HG02763 (cell line): ENCODE measurements around the gene KCNC2.
A peak's percentile ranks its signal among the peaks of the same experiment; 100 is the strongest.
"Not testable (repeated sequence)": the region's sequence is repeated elsewhere in the genome, so short reads cannot be mapped to it uniquely, and the experiment has no call there.

ENCODE experiments used
- ATAC-seq: cut with Tn5 transposase; IDR thresholded peaks from one replicate; pipeline ENCODE4 v1.9.1; 2021; ENCODE audit warnings: mild to moderate bottlenecking, moderate library complexity; ENCODE audit not compliant: unreplicated experiment

The KCNC2 gene

DNA sequence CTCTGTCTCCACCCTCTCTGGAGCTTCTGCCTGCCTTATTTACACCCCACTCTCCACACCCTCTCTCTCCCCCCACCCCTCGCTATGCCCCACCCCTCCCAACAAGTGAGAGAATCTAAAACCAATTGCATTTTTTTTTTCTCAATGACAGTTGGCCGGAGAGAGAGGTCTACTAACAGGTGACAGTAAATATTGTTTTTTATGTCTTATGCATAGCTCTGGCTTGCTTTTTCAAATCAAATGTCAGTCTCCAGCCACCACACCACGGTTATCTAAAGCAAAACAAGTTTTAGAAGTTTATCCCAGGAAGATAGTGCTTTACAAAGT, at the start of gene KCNC2:
Gene KCNC2 (minus strand): TSS at position 28 of the 327 bp plus-strand sequence.
- ATAC-seq: no peak

DNA sequence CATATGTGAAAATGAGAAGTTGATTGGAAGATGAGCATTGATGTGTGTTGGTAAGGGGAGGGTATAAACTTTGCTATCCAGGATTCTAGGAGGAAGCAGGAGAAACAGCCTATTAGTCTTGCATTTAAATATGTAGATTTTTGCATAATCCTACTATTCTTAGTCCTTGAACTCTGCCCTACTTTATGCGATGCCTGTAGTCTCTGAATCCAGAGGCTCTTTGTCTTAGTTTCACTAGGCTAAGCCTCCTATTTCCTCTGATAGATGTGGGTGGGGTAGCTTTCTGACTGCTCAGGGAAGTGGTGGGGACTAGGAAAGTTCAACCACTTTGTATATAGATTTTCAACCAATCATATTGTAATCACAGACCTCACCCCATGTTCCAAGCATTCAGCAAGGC, 49.5 kb upstream of the KCNC2 start:
- ATAC-seq: no peak

DNA sequence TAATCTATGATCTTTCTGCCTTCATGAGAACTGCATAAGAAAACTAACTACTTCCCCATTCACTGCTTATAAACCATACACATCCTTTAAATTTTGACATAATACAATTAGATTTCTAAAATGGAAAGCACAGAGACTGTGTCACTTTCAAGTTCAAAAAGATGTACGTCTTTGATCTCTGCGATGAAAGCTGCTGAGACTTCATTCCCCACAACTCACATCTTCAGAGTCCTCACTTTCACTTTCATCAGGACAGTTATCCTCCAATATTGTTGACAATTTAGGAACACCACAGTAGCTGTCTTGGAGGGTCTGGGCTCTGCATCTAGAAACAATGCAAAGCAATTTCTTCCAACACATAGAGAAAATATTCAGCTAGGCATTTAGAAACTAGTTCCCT, 47.9 kb upstream of the KCNC2 start:
- no peak for ATAC-seq

DNA sequence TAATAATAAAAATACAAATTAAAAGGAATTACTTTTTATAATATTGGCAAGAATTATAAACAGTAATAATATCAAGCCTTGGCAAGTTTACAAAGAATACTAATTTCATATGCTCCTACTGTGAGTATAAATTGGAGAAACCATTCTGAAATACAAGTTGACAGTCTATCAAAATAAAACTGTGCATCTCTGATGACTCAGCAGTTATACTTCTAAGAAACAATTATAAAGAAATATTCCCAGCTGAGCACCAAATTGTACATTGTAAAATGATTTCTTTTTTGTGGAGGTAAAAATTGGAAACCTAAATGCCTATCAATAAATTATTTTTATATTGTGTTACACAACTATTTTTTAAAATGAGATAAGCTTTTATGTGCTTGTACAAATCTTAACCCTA, 35.5 kb upstream of the KCNC2 start:
- no peak for ATAC-seq

DNA sequence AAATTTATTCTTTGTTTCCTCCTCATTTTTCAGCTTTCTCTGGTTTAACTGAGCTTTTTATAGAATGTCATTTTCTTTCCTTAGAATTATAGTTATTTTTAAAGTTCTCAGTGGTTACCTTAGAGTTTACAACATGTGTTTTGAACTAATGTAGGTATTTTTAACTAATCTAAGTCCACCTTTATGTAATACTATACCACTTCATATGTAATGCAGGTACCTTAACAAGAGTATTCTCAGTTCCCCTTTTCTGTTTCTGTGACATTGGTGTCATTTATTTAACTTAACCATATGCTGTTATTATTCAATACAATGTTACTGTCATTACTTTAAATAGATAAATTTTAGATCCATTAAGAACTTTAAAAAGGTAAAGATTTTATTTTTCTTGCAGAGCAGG, 30.3 kb upstream of the KCNC2 start:
- ATAC-seq: peak; percentile 76

DNA sequence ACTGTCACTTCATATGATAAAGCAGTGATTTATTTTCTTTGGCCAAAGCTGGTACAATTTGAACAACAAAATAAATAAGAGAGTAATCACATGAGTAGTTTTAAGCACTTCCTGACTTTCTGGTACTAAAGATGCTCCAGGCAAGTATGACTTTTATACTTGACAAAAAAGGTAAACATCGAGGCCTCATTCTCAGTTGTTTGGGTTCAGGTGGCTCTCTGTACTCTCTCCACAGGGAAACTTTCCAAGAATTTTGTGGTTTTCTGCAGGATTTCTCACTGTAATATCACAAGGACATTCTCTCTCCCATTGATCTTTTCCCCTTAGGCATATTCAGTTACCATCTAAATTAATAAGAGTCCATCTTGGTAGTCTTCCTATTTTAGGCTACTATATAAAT, 26.6 kb upstream of the KCNC2 start:
- no peak for ATAC-seq

DNA sequence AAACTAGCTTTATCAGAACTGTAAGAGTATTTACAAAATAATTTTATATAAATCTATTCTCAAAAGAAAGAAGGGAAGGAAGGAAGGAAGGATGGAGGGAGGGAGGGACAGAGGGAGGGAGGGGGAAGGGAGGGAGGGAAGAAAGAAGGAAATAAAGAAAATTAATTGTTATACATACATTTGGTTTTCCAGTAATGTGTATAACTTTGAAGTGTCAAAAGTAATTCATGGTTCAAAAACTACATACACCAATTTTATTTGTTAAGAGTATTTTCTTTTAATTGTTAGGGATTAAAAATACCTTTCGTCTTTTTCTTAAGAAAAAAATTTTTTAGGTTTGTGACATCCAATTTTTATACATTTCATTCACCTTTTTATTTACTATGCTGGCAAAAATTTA, 17.5 kb upstream of the KCNC2 start:
- no peak for ATAC-seq

DNA sequence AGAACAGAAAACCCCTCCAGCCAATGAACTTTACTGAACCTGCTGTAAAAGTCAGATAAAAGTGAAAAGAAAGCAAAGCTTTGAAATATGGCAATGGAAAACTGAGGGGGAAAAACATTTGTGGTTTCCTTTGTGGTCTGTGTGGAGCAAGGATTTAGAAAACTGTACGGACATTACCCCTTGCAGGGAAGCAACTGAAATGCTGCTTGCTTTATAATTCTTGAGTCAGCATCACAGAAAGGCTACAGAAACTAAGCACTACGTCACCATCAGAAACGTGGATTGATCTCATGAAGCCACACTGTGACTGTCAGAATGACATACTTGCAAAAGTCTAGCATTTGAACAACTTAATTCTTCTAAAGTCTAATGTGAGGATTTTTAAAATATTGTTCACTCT, 2.4 kb upstream of the KCNC2 start:
- no peak for ATAC-seq

DNA sequence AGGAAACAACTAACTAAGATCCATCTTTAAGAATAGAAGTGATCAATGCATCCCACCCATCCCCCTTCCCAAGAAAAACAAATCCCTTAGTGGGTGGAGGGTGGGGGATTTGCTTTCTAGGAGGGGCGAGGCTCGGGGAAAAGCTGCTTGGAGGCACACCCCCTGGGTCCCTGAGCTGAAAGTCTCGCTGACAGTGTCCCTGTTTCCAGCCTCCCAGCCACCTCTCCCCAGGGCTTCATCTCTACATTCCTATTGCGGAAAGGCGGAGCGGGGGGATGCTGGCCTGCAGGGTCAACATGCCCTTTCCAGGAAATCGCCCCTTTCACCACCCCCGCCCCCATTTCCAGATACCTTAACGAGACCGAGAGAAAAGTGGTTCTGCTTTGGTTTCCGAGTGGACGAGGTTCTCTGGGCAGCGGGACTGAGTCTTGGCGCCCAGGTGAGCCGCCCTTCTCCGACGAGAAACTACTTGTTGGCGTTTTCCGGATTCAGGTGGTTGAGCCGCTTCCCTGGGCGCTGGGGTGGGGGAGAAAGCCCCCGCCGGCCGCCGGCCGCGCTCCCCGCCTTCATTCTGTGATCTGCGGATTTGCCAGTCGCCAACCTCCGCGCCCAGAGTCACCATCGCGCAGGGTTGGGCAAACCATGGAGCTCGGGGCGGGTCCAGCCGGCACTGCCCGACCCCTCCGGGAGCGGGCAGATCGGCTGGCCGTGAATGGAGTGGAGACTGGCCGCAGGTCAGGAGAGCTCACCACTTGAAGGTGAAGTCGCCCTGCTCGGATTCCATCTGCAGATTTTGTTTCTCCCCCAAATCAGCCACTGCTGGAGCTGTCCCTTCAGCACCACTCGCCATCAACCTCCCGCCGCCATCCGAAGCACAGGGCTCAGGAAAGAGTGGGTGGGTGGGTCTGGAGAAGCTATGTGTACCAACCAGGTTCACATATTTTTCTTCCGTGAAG, 505 bp downstream of the KCNC2 start:
- no peak for ATAC-seq

DNA sequence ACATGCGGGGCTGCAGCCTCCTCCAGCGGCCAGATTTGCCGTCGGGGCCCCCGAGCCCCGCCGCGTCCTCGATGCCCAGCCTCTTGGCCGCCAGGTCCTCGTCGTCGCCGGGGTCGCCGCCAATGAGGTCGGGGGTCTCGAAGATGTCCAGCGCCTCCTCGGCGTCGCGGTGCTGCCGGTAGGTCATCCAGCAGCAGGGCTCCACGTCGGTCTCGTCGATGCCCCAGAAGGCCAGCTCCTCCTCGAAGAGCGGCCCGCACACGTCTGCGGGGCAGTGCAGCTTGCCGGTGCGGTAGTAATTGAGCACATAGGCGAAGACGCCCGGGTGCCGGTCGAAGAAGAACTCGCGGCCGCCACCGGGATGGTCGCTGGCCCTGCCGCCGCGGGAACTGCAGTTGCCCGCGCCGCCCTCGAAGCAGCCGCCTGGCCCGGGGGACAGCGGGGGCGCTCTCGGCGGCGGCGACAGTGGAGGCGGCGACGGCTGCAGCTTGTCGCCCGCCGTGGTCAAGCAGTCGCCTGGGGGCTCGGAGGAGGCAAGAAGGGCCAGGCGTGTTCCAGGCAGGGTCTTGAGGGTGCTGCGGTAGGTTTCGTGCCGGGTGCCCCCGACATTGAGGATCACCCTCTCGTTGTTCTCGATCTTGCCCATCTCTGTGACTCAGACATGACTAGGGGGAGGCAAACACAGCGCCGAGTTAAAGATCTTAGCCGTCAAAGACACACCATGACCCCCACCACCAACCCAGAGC, 2.1 kb downstream of the KCNC2 start:
- no peak for ATAC-seq

DNA sequence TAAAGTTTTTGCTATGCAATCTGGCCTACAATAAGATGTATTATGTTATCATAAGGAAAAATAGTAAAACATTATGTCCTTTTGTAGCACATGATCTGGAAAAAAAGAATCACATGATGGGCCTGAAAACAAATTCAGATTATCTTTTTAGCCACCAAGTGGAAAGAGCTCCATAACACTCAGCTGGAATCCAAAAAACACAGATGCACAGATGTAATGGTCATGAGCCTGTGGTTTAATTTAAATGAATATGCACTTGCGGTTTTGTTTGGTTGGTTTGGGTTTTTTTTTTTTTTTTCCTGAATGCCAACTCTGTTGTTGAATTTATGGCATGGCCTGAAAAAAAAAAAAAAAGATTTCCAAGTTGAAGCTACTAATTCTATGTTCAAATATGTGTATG, 4.1 kb downstream of the KCNC2 start:
- ATAC-seq: no peak

DNA sequence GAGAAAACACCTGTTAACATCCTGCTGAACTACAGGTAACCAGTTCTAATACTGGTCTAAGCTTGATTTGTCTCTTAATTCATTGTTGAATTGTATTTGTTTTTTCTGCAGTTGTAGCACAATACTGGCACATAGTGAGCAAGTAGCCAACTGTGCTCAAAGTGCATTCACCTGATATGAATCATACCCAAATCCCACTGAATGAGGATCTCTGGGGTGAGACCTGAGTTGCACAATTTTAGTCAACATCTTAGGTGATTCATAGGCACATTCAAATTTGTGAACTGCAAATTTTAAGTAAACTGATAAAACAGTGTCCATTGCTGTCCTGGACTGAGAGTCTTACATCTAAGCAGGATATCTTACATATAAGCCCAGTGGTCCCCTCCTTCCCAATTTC, 12.8 kb downstream of the KCNC2 start:
- no peak for ATAC-seq

DNA sequence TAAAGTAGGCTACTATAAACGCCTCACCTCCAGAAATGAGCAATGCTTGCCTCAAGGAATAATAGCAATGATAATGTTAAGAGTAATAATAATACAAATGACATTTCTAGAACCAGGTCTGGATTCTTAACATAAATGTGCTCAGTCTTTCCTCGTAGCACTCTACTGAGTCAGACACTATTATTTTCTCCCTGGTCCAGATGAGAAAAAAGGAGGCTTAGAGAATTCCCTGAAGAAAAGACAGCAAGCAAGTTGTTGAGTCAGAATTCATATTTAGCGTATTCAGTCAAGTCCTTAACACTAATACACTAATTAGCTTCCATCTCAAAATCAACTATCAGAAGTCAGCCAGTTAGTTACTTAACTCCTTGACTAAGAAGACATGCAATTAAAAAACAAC, 13.2 kb downstream of the KCNC2 start:
- ATAC-seq: no peak

DNA sequence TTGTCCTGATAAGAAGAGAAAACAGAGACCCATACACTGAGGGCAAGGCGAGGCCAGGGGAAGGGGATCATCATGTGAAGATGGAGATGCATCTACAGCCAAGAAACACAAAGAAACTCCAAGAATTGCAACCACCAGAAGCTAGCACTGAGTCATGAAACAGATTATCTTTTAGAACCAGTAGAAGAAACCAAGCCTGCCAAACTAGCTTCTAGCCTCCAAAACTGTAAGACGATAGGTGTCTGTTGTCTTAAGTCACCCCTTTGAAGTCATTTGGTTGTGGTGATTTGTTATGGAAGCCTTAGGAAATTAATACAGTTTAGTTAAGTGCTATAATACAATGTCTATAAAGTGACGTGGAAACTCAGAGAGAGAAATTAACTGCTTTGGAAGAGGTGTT, 15.4 kb downstream of the KCNC2 start:
- no peak for ATAC-seq

DNA sequence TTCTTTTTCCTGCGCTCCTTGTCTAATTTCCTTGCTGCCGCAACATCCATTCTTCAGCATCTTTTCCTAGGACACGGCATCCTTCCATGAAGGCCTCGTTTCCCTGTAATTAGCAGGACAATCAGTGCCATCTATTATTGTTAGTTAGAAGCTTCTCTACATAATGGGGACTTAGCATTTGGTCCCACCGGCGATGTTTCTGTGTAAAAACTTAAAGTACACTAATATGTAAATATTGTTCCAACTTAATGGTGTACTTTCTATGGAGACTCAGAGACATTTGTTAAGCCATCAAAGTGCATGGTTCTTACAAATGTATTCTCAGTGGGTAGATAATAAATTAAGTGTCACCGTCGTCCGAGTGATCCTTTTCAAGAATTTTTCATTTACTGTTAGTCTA, 17.4 kb downstream of the KCNC2 start:
- no peak for ATAC-seq

DNA sequence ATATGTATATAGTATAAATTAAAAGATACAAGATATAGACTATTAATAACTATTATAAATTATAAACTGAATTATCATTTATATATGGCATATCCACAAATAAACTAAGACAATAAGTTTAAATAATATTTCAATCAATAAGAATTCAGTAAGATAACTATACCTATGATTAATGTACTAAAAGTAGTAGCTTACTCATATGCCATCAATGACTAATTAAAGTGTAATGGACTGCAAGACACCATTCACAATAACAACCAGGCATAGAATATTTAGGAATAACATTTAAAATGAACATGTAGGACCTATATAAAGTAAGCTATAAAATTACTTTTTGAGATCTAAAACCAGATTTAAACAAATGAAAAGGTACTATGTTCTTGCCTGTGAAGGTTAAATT, 18.8 kb downstream of the KCNC2 start:
- no peak for ATAC-seq

DNA sequence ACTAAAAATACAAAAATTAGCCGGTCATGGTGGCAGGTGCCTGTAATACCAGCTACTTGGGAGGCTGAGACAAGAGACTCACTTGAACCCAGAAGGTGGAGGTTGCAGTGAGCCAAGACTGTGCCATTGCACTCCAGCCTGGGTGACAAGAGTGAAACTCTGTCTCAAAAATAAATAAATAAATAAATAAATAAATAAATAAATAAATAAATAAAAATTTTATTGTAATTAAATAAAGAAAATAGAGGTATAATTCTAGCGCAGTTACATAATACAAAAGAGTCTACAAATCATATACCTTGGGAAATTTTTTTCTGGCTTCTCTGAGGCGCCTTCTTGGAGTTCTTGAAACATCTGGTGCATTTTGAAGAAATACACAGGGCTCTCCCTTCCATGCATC, 23.8 kb downstream of the KCNC2 start:
- not testable (repeated sequence) for ATAC-seq

DNA sequence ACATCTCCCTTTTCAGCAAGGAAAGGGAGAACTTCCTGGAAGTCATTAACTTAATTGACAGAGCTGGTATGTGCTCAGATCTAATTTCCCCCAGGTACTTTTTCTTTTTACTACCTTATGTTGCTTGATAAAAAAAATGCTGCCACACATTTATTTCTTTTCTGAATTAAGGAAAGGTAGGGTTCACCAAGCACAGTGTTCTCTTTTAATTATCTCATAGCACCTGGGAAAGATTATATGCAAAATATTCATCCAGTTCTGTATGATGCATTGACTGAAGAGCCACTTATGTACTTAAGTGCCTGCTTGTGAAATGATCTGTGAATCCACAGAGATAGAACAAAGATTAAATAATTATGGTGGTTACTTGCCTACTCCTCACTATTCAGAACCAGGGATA, 25.1 kb downstream of the KCNC2 start:
- ATAC-seq: no peak

DNA sequence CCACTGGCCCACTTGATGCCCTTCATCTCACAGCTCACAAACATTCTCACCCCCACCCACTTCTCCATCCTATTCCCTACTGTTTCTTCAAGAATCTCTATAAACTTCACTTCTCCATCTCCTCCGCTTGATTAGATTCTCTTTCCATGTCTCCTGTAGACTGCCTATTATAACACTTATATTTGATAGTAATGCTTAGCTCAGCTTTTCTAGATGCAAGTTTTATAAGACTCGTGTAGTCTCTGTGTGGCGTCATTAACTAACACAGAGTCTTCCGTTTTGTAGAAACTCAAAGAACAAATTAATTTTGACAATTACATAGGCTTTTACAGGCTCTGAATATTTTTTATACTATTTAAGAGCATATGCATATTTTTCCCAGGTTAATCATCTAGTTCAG, 25.7 kb downstream of the KCNC2 start:
- no peak for ATAC-seq

DNA sequence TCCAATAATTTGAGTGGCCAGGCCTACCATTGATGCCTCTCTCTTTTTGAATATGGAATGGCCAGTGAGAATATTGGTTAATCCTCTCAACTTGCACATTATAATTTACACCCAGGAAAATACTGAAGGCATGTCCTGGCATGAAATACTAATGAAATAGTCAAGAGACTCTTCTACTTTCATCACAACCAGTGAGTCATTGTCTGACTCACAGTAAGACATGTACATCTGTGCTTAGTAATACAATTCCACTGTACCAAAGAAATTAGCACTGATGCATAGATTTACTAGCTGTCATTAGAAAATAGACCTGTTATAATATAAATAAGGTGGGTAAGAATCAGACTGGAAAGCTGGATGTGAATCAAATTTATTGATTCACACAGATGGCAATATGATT, 31.6 kb downstream of the KCNC2 start:
- ATAC-seq: peak; percentile 78

DNA sequence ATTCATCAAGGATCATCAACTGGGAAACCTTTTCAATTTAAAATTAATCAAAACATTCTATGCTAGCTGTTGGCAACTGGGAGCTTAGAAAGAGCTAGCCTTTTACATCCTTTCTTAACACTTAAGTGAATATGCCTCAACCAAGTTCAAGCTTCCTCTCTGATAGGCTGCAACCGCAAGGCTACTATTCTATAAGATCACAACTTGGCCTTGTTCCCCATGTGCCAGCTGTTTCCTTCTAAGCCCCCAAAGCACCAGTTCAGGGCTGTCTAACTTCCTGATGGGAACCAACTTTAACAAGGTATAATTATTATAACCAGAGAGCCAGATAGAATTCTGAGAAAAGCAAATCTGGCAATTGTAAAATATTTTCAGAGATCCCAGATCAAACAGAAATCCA, 37.0 kb downstream of the KCNC2 start:
- ATAC-seq: no peak

DNA sequence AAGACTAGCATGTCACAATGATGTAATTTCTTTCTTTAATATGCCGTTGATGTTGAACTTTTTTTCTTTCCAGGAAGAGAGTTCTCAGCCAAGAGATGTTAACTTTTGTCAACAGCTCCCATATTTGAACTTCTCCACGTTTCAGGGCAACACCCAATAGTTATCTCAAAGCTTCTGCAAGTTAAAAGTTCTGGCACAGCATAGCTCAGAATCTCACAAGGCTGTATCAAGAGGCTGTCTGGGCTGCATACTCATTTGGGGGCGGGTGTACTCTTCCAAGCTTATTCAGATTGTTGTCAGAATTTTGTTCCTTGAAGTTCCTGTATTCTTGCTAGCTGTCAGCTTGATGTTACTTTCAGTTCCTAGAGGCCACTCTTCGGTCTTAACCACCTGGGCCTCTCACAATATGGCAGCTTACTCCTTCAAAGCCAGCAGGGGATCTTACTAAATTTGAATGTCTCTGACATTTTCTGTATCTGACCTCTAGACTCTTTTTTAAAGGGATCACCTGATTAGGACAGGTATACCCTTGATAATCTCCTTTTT, 38.9 kb downstream of the KCNC2 start:
- no peak for ATAC-seq
